ENCODE measurements around the gene ZNF710.

DNA sequence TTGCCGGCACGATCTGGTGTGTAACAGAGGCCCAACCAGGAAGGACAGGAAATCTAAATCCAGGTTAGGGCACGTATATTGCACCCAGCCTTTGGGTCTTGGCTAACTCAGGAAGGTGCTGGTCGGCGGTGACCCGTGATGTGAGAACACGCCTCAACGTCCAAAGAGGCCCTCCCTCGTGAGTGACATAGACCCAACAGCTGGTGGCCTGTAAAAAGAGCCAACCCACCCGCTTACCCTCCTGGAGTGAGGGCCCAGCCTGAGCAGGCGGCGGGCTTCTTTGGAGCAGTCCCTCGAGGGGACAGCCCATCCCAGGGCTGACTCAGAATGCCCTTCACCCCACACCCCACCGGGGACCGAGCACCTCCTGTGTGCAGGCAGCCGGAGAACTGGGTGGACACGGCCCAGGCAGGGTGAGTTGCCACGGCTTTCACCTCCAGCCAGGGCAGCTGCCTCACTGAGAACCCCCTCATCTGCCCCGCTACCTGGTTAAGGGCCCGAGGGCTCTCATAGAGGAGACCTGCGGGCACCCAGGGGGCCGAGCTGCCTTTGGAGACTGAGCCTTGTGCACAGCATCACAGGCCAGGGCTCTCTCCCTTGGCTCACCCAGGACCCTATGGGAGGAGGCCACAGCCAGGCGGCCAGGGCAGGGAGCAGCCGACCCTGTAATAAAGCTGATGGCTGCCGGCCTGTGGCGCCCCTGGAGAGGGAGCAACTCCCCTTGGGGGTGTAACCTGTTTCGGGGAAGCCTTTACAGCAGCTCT lies 41.8 kb downstream of the ZNF710 start:
- no peak for TF ChIP-seq CTCF (IDR thresholded peaks at IDR 0.05)
- no peak for TF ChIP-seq POLR2A (IDR thresholded peaks at IDR 0.05)

Measured in adrenal gland (tissue), 5 donors.